Sigmoid colon (tissue), 7 donors: ENCODE results near the gene FERD3L. TPM values are rescaled to one million over a fixed set of nuclear protein-coding genes. Genes with fewer than 3 reads are reported as not detected.

Experiments
- DNase-seq: peaks from one replicate; pipeline ENCODE4 v3.0.0-alpha.2; 2019
- H3K27ac ChIP-seq, 4 donors: fragments of 200-600 bp; sonication (generic); one replicate each; pipeline ENCODE4 v1.5.1; 2016 to 2019; ENCODE audit warnings: mild to moderate bottlenecking in 1 of 4
- H3K27me3 ChIP-seq, 3 donors: fragments of 200-600 bp; sonication (generic); one replicate each; pipeline ENCODE4 v1.5.1; 2019; ENCODE audit warnings: mild to moderate bottlenecking in 1 of 3
- H3K36me3 ChIP-seq, 4 donors: fragments of 200-600 bp; sonication (generic); one replicate each; pipeline ENCODE4 v1.5.1; 2016 to 2019
- H3K4me1 ChIP-seq, 4 donors: fragments of 200-600 bp; sonication (generic); one replicate each; pipeline ENCODE4 v1.5.1; 2017 to 2019
- H3K4me3 ChIP-seq, 4 donors: fragments of 200-600 bp; sonication (generic); one replicate each; pipeline ENCODE4 v1.5.1; 2017 to 2019; ENCODE audit warnings: mild to moderate bottlenecking in 2 of 4, moderate library complexity in 1 of 4
- H3K9me3 ChIP-seq, 4 donors: fragments of 200-600 bp in 3 of 4; sonication (generic) in 3 of 4; one replicate each; pipeline versions ENCODE4 v1.5.1 to v1.6.1; 2013 to 2019
- CTCF ChIP-seq, 4 experiments: fragments of 450-650 bp in 3 of 4; fragments of 200-600 bp in 1 of 4; IDR thresholded peaks; one replicate each; pipeline ENCODE4 v1.5.1; 2016 to 2019; ENCODE audit warnings: antibody characterized with exemption in 4 of 4, mild to moderate bottlenecking in 3 of 4, moderate library complexity in 2 of 4
- EP300 ChIP-seq, 4 donors: sonication (generic); formaldehyde crosslinking; IDR thresholded peaks; one replicate each; pipeline ENCODE4 v1.6.1; 2017; ENCODE audit warnings: antibody characterized with exemption in 4 of 4
- POLR2A ChIP-seq, 2 donors: fragments of 450-650 bp; IDR thresholded peaks; one replicate each; pipeline ENCODE4 v1.6.1; 2016; ENCODE audit warnings: antibody characterized with exemption in 2 of 2, mild to moderate bottlenecking in 2 of 2, moderate library complexity in 2 of 2
- POLR2AphosphoS5 ChIP-seq, 4 donors: sonication (generic); formaldehyde crosslinking; IDR thresholded peaks; one replicate each; pipeline ENCODE4 v1.6.1; 2017; ENCODE audit warnings: antibody characterized with exemption in 4 of 4
- WGBS, 2 donors: extraction: QIAGEN DNeasy Blood & Tissue Kit; methylation state at CpG; one replicate each; pipeline ENCODE4 v1.1.7; 2013; 5-methylcytosine and 5-hydroxymethylcytosine counted together
- intact Hi-C: fragments of 100-400 bp; cut with DNase I; formaldehyde crosslinking; loops from one replicate; pipeline ENCODE4 v1.15.1; 2023
- polyA plus RNA-seq, 3 donors: library from polyadenylated mRNA; stranded (reverse); fragments of 200-250 nt; gene quantifications; one replicate each; pipeline ENCODE4 v1.2.3, GENCODE V29; 2013
- total RNA-seq, 4 donors: library from RNA; depleted of rRNA; stranded (reverse); fragments of >200 nt; gene quantifications; one replicate each; pipeline ENCODE4 v1.1.0, GENCODE V29; 2016
- donor health status: healthy with polysubstance abuse.
- donor health status: Bipolar disorder and iron deficiency.
- donor health status: healthy.

Gene FERD3L
- total and polyA plus RNA-seq, 7 donors: not detected

GRCh38 chr7:19097165-19098055, 47.8 kb downstream of the FERD3L start:
- intact Hi-C loops: no loop called here
- 74 to 86% methylated on average over 9 of the region's 9 CpGs for WGBS, 2 donors

DNA sequence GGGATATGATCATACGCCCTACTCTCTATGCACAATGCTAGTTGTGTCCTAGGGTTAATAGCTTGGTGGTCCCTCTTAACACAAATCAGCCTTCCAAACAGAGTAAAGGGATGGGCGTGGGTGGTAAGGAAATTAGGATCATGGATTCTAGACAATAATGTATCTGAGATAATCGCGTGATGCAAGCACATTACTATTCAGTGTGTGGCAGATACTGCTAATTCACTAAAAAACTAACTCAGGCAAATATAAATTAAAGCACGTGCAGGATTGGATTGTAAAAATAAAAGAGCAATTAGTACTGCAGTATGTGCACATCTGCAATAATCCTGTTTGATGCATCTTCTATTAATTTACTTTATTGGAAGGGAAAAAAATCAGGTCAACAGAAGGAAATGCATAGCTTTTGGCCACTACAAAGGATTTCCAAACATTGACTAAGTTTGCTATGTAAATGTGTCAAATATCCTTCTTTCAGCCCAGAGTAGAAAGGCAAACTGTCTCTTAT, 49.8 kb downstream of the FERD3L start:
- no peak overlapping the region for H3K27ac ChIP-seq
- H3K36me3 ChIP-seq: no peaks in the 10 kb centered on the region
- no peak for DNase-seq
- 64 to 77% methylated on average over 5 of the region's 5 CpGs for WGBS, 2 donors
- H3K4me1 ChIP-seq: no peaks in the 10 kb centered on the region
- no peaks in the 10 kb centered on the region for H3K27me3 ChIP-seq
- no peaks in the 10 kb centered on the region for H3K9me3 ChIP-seq
- no peak overlapping the region for H3K4me3 ChIP-seq
- intact Hi-C loops: no loop called here
- no peak for TF ChIP-seq POLR2AphosphoS5 (IDR thresholded peaks at IDR 0.05)
- TF ChIP-seq CTCF (IDR thresholded peaks at IDR 0.05): no peak
- TF ChIP-seq EP300 (IDR thresholded peaks at IDR 0.05): no peak
- no peak for TF ChIP-seq POLR2A (IDR thresholded peaks at IDR 0.05)

More at GRCh38 chr7:19097165-19098055, 47.8 kb downstream of the FERD3L start:
- TF ChIP-seq POLR2AphosphoS5 (IDR thresholded peaks at IDR 0.05) (no peak), POLR2A (IDR thresholded peaks at IDR 0.05) (no peak), EP300 (IDR thresholded peaks at IDR 0.05) (no peak), CTCF (IDR thresholded peaks at IDR 0.05) (no peak)
- Histone ChIP-seq H3K4me3 (no peak overlapping the region), H3K9me3 (no peaks in the 10 kb centered on the region), H3K36me3 (no peaks in the 10 kb centered on the region), H3K4me1 (no peaks in the 10 kb centered on the region), H3K27ac (no peak overlapping the region), H3K27me3 (peaks cover 0 to 13% (median 0%) of the 10 kb centered on the region in 3 donors)
- no peak for DNase-seq

Other genes starting within 250 kb of the FERD3L start
- gene TWIST1, start 27.8 kb downstream of the FERD3L start, total RNA-seq: 10 to 100 TPM in 1 of 4 donors, 1 to 10 TPM in 3; 1.8 to 17.8 (median 4.2) TPM
- gene TWIST1, start 27.8 kb downstream of the FERD3L start, polyA plus RNA-seq: 1 to 10 TPM in 2 of 3 donors, not detected in 1; 1.0 to 1.8 TPM